Measurements from ENCODE around the gene MCFD2.
A peak's percentile ranks its signal among the peaks of the same experiment; 100 is the strongest.

Gene MCFD2

DNA sequence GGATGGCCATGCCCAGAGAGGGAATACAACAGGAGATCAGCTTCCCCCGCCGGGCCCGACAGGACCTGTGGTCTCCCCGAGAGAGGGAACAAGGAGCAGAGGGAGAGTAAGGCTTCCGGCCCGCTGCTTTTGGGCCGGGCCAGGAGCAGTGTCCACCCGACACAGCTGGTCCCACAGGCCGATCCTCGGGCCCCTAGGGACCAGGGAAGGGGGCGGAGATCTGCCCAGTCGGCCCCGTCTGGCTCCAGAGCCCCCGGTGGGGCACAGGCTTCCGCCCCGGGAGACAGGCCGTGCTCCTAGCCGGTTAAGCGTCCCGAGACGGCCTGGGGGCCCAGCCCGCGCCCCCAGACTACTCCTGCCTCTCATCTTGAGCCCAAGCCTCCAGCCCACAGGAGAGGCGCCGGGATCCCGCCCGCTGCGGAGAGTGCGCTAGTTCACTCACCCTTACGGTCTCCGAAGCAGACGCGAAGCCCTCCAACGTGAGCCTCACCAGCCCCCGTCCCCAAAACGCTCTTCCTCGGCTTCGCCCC lies at the start of gene MCFD2:
Gene MCFD2, minus strand, starts transcription at position 526 of the 530 bp plus-strand sequence. CDS start 6,635 bp downstream, outside the sequence.
- DNase-seq = no peak

DNA sequence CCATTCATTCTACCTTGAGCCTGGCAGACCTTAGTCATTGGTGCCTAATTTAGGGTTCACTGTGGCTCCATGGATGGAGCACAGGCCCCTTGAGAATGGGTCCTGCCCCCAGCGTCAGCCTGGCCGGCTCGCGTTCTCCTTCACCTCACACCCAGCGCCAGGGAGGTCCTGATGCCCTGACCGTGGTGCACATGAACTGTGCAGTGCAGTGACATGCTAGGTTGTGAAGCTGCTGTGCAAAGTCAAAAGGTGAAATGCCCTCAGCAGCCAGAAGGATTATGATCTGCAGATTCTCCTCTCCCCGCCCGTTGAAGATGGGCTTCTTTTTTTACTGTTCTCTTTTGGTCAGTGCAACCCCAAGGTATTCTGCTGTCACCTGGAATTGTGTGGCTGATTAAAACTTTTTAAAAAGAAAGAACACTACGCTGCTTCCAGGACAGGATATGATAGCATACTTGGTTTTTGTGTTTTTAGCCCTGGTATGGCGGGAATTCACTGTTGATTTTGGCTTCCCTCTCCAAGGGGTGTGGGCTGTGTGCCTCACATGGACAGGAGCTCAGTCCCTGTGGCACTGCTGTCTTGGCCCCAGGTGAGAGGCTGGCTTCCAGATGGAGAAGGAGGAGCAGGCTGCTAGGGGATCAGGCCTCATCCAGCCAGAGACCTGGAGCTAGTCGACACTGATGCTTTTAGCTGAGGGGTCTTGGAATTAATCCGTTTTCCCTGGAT lies 49.4 kb upstream of the MCFD2 start:
- no peak for DNase-seq

- no peak for DNase-seq
Observed at GRCh38 chr2:46963941-46964673, 48.5 kb upstream of the MCFD2 start.

DNA sequence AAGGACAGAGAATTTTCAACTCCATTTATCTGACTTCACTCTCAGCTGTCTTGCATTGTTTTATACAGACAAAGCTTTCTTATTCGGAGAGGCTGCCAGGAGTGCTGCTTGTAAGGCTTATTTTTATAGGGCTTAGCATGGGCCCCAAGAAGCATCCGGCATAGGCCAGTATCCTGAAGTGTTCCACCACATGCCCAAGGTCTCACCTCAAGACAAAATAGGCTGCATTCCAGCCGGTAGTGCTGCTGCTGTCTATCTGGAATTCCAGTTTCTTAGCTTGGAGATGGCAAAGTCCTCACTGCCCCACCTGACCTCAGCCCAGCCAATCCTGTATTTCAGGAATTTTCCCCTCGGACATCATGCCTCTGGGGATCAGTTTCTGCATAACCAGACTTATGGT lies 47.6 kb upstream of the MCFD2 start:
- DNase-seq = no peak

DNA sequence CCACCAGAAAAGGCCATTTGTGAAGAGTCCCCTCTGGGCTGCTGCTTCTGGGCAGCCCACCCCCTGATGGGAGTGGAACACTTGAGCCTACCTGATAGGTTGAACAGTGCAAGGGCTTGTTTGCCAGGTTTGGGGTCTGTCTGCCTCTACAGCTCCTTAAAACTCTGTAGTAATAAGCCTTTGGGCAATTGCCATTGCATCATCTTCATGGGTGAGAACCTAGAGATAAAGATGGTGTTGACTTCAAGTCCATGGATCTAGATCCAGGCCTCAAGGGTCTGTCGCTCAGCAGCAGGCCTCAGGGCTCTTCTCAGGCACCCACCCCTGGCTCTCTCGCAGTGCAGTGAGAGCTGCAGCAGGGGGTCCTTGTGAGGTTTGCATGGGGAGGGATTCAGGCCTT lies 47.1 kb upstream of the MCFD2 start:
- DNase-seq = no peak

DNA sequence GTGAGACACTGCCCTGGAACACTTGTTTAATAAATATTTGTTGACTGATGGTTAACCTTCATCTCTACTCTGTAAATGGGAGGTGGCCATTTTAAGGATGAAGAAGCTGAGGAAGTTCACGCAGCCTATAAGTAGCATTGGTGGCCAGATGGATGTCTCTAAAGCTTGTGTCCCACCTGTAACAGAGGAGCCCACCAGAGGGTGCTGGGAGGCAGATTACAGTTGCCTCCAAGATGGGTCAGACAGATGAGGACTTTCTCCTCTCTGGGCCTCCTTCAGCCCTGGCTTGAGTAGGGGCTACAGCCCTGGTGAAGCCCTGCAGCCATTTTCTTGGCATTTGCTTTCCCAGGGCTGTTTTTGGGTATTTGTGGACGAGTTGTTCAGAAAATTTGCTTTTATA lies 45.0 kb upstream of the MCFD2 start:
- DNase-seq = no peak

DNA sequence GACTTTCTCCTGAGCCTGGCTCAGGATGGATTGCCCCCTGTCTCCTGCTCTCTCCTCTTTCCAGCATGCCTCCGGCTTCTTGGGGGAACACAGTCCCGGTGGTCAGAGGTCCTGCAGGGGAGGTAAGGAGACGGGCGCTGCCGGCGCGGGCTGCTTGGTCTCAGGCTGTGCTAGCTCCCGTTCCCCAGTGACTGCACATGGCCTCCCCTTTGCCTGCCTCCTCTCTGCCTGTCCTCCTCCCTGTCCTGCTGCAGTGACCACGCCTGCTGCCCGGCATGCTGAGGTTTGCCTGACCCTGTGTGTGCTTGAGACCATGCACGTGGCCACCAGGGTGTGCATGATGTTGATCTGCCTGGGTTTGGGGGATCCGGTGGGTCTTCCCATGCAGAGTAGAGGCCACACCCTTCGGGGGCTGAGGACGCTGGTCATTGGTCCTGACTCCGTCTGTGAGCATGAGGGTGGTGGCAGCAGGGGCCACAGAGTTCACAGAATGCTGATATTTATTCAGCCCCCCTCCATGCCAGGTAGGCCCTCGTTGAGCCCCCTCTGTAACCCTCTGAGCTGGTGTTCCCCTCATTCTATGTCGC lies 42.9 kb upstream of the MCFD2 start:
- DNase-seq = no peak

DNA sequence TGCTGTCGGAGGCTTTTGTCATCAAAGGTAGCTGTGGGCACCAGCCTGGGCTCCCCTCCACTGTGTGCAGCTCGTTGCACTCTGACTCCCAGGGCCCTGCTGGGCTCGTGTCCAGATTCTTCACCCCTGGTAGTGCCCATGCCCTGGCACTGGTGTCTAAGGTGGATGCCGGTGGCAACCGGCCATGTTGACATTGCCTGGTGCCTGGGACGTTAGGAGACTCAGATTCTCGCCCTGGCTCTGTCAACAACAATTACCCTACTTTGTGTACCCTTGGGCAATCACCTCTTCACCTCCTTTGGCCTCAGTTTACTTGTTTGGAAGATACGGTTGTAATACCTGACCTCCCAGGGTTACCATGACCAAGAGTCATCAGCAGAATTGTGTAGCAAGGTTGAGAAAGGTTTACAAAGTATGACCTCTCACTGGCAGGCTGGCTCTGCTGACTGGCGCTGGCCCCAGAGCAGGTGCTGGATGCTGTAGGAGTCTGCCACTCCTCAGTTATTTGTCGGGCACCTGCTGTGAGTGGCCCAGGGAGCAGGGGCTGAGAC lies 41.5 kb upstream of the MCFD2 start:
- no peak for DNase-seq

- DNase-seq = no peak
Observed at GRCh38 chr2:46955764-46956163, 40.2 kb upstream of the MCFD2 start.

DNA sequence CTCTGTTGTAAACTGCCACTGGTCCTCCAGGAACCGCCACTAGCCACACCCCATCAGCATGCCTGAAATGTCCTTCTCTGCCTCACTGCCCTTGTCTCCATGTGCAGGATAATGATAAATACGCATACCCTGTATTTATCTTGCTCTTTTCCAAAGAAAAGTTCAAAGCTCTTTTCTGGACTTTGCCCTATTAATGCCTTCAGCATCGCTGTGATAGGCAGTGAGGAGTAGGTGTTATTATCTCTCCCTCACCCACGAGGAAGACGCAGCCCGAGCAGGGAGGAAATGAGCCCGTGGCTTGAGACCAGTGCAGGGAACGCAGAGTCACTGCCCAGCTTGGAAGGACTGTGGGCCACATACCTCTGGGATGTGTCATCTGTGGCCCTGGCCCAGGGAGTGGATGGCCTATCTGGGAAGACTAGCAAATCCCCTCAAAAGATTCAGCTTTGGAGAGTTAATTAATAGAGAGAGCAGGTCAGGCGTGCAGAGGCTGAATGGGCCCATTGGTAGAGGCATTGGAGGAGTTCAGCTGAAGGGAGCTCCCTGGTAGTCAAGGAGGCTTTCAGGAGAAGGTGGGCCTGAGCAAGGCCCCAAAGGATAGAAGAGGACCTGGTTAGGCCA lies 39.5 kb upstream of the MCFD2 start:
- DNase-seq = no peak

DNA sequence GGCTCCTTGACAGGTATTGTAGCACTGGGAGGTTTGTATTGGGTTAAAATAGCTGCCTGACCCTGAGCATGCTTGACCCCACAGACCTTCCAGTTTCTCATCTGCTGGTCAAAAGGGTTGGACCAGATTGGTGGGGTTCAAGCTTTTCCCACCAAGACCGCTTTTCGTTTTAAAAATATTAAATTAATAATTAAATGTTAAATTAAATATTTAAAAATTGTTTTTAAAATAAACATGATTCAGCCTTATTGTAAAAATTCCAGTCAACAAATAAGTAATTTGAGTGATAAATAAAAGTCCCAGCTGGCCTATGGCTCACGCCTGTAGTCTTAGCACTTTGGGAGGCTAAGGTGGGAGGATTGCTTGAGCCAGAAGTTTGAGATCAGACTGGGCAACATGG lies 36.6 kb upstream of the MCFD2 start:
- no peak for DNase-seq

DNA sequence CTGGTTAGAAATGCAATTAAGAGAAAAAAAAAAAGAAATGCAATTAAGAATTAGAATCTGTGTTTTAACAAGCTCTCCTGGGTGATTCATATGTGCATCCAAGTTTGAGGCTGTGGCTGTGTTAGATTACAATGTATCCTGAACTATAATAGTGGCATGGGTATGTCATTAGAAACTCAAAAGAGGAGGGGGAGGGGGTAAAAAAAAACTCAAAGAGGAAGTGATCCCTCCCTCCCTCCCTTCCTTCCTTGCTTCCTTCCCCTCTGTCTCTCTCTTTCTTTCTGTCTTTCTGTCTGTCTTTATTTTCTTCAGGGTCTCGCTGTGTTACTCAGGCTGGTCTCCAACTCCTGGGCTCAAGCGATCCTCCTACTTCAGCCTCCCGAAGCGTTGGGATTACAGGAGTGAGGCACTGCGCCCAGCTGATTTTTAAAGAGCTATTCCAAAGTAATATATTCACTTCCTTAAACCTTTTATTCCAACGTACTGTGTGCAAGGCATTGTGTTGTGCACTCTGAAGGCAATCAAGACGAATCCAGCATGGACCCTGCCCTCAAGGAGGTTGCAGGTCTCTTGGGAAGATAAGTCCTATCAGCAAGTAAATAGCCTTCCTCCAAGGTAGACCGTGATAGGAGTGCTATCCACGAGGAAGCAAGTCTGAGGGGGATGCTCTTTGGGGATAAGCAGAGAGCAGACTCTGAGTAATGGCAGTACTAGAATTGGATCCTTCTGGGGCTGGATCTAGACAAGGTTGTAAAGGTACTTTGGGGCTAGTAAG lies 35.9 kb upstream of the MCFD2 start:
- no peak for DNase-seq

GRCh38 chr2:46950314-46950713 lies 34.7 kb upstream of the MCFD2 start:
- no peak for DNase-seq

DNA sequence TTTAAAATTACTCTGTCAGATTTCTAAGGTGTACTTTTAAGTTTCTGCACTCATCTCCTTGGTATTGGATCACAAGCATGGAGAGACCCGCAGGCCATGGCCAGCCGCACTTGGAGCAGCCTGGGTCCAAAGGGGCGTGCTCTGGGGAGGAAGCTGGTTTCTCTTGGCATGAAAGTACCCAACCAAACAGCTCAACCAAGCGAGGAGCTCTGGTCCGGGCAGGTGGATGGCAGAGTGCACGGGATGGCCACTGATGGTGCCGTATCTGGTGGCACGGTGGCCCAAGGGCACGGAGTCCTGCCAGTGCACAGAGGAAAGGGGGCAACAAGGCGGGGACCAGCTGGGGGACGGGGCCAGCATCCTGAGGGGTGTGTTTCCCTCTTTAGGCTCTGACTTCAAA lies 32.2 kb upstream of the MCFD2 start:
- DNase-seq = no peak

- no peak for DNase-seq
Observed at GRCh38 chr2:46945671-46946070, 30.1 kb upstream of the MCFD2 start.

DNA sequence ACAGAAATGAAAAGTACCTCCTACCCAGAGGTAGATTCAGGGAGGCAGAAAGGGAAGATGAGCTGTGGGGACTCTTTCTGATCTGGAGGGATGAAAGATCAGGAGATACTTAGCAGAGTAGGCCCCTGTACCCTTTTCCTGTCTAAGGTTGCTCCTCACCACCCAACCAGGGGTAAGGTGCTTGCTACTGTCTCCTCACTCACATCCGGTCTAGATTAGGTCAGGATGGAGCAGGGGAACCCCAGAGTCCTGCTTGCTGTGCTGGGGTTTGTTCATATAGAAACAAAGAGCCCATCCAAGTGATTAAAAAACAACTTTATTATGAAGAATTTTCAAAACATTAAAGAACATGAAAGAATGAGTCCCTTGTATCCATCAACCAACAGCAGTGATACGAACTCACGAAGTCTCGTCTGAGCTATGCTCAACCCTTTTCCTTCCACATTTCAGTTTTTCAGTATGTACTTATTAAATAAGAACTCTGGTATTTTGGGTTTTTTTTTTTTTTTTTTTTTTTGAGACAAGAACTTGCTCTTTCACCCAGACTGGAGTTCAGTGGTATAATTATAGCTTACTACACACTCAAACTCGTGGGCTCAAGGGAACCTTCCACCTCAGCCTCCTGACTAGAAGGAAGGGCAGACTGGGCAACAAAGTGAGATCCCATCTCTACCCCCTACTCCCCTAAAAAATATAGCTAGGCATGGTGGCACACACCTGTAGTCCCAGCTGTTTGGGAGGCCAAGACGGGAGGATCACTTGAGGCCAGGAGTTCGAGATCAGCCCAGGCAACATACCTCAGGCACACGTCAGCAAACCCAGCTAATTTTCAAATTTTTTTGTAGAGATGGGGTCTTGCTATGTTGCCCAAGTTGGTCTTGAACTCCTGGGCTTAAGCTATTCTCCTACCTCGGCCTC lies 28.5 kb upstream of the MCFD2 start:
- DNase-seq = peak; percentile 81

DNA sequence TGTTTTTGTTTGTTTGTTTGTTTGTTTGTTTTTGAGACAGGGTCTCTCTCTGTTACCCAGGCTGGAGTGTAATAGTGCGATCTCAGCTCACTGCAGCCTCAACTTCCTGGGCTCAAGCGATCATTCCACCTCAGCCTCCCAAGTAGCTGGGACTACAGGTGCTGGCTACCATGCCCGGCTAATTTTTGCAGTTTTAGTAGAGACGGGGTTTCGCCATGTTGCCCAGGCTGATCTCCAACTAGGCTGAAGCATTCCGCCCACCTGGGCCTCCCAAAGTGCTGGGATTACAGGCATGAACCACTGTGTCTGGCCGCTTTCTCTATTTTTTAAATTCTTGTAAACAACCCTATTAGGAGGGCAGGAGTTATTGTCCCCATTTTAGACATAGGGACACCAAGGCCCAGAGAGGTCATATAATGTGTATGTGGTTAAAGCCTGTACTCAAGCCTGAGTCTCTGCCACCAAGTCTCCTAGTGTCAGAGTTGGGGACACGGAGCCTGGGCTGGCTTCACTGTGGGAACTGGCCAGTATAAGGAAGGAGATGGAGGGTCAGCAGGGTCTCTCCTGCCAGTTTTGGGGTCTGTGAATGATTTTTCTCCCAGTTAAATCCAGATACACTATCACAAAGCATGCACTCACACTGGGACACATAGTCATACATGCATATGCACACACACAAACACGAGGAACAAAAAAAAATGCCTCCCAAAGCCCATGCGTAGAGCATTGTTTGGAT lies 27.5 kb upstream of the MCFD2 start:
- peak; percentile 14 for DNase-seq

DNA sequence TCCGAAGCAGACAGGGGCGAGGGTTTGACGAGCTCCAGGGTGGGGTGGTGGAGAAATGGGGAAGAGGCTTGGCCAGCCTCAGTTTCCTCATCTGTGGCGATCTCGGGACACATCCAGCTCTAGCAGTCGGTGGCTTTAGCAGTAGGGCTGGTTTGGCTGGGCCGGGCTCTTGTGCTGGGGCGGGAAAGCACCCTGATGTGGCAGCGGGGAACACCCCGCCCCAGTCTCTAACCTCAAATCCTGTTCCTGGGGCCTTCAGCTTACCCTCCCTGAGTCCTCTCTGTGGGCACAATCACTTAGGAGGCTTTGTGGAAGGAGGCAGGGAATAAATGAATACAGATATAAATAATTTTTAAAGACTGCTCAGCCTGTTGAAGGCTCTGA lies 26.5 kb upstream of the MCFD2 start:
- peak; percentile 78 for DNase-seq

- no peak for DNase-seq
Observed at GRCh38 chr2:46939626-46940359, 24.2 kb upstream of the MCFD2 start.

- DNase-seq = no peak
Observed at GRCh38 chr2:46937471-46937901, 21.9 kb upstream of the MCFD2 start.
